GM19193 (cell line): Measurements from ENCODE around the gene GRIA1.

Experiments used
- POLR2A ChIP-seq: IDR thresholded peaks from 4 replicates; pipeline ENCODE4 v1.6.1; 2011; ENCODE audit not compliant: insufficient read depth, insufficient read length; ENCODE audit errors: extremely low read depth

The GRIA1 gene

DNA sequence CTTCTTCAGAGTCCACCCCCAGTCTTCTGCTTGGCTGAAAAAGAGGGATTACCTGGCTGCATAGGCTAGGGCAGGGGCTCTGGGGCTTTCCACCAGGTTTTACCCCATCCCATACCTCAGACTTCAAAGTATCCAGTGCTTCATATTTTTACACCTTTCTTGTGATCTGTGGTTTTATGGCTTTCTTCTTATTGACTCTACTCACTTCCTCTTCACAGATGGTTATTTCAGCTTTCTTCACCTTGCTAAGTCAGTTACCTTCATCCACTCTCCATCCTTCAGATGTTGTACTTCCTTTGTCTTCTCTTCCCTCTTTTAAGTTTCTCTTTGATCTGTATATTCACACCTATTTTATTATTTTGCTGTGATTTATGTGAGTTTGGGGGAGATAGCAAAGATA, 104.3 kb downstream of the GRIA1 start:
- no peak for TF ChIP-seq POLR2A

DNA sequence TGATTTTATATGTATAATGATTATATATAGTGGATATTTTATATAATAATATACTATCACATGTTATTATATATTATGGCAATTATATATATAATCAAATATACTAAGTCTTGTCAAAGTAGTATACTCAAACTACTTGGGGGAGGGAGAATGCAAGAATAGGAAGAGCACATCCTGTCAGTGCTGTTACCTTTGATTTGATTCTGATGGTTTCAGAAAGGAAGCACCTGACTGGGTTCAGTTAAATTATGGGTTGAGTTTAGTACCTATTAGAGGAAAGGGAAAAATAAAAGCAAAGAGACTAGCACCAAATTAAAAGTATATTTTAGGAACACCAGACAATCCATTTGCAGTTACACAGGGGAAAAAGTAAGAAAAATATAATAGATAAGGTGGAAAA, 107.6 kb downstream of the GRIA1 start:
- no peak for TF ChIP-seq POLR2A

DNA sequence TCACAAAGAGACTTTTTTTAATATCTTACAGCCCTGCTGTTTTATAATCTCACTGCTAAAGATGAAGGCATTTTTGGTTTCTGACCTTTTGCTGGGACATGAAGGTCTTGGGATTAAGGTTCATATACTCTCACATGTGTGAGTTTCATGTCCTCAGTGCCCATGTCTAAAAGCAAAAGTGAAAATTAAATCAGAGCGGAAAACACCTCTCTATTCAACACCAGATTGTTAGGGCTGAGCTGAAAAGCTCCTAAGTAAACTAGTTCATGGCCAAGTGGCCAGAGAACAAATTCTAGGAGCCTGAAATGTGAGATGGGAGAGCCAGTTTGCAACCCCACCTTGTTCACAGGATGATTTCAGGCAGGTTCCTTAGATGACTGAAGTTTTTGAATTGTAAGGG, 110.9 kb downstream of the GRIA1 start:
- TF ChIP-seq POLR2A, result no peak

DNA sequence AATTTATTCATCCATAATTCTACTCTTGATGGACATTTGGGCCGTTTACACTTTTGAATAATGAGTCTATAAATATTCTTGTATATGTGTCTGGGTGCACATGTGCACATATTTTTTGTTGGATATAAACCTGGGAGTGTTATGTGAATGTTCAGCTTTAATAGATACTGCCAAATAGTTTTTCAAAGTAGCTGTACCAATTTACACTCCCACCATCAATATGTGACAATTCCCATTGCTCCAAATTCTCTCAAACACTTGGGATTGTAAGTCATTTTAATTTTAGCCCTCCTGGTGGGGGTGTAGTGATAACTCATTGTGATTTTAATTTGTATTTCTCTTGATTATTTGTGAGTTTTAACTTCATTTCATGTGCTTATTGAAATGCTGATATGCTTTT, 114.9 kb downstream of the GRIA1 start:
- no peak for TF ChIP-seq POLR2A

DNA sequence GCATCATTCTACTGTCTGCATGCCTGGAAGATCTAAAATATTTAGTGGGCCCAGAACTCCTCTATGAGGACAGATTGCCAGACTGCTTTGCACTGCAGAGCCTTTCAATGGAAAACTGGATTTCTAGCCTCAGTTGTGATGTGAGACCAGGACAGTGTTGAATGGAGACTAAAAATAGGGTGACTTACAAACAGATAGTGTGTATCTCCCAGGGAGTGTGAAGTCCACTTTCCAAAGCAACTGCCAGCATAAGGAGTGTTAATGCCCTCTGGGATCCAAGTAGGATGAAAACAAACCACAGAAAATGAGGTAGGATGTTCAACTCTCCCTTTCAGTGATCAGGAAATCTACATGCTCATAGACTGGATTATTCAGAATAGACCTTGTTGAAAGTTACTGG, 119.5 kb downstream of the GRIA1 start:
- TF ChIP-seq POLR2A, result no peak

DNA sequence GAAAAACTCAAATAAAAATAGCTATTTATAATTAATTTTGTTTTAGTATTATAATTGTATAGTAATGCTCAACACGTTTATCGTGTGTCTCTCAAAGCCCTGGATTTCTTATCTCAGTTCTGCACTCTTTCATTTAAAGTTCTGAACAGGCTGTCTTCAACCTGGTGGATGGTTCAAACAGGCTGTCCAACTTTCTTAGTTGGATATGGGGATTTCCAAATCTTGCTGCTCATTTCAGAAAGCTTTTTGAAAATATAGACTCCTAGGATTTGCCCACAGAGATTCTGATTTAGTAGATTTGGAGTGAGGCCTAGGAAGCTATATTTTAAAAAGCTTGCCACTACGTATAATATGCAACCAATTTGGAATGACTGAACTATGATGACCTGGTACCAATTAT, 120.3 kb downstream of the GRIA1 start:
- no peak for TF ChIP-seq POLR2A

DNA sequence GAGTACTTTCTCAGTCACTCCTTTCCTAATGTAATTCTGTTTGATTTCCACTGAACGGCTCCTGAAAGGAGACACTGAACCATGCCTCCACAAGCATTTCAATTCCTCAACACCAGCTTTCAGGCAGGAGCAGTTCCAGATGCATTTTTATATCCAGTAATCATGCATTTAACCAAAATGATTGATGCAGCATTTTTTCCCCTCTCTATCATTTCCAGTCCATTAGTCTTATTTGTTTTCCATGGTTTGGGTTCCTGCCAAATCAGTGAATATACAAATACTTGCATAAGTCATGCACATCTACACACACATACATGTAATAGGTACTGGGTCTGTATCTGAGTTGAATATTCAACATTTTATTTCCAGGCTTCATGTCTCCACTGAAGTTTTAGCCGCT, 122.7 kb downstream of the GRIA1 start:
- TF ChIP-seq POLR2A, result no peak

DNA sequence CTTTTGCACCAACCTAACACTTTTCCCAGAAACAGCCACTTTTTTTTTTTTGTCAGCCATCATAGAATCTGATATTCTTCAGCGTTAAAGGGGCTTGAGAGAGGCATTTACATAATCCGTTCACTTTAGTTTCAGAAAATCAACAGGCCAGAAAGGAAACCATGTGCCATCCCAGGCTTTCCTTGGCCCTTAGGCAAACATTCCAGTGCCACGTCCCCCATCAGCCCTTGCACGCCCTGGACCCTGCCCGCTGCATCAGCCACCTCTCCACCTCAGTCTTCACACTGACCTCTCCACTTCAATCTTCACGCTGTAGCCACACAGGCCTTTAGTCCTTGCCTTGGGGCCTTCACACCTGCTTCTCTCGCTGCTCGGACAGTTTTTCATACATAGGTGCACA, 123.2 kb downstream of the GRIA1 start:
- no peak for TF ChIP-seq POLR2A

DNA sequence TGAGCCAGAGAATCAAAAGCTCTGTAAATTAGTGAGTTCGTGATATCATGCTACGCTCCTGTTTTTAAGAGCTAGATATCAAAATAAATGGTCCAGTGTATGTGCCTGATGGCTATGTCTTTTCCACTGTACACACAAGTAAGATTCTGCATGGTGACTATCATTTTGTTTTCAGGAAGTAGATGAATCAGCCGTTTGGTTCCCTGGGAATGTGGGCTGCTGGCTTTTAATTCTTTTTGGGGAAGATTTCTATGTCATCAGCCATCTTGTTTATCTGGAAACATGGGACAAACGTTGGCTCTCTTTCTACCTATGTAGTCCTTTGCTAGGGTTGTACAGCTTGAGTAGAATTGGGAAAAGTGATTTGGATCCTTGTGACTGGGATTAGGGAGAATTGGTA, 126.7 kb downstream of the GRIA1 start:
- TF ChIP-seq POLR2A, result no peak

DNA sequence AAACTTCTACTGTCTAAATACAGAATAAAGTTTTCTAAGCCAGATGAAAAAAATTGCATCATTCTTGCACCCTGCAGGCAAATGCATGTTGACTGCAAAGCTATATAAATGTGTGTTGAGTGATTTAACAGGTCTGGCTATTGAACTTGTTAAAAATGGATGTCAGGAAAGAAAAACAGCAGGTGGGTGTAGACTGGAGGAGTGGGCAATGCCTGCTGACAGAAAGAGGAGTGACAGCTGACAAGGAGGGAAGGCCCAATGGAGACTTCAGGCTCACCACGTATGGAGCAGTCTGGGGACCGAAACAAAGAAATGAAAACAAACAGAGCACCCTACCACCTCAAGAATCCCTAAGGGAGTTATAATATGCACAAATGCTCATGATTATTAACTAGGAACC, 127.8 kb downstream of the GRIA1 start:
- no peak for TF ChIP-seq POLR2A

DNA sequence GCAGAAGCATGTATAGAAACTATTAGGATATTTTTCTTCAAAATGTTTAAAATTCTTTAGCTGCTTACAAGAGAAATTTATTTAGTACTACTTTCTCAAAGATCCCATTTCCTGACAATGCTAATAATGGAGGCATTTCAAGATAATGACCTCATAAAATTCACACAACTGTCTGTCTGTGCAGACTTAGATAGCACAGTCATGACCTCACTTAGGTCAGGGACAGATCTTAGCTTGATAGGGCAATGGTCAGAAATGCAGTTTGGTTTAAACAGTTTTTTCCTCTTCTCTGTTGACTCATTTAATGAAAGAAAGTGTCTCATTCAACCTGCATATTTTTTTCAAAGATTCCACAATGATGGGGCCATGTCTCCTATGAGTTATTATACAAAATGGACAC, 128.4 kb downstream of the GRIA1 start:
- TF ChIP-seq POLR2A, result no peak

DNA sequence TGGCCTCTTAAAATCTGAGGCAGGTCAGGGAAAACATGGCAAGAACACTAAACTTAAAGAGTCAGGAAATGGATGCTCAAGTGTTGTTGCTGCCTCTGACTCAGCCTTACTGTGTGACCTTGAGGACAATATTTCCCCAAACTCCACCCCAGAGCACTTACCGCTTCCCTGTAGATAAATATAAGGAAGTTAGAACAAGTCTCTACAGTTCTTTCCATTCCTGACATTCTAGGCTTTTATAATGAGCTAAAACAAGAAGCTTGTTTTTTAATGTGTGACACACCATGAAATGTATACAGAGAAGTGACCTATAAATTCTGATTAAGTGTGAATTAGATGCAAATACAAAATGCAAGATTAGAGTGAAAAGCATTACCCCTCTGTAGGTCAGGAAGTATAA, 129.3 kb downstream of the GRIA1 start:
- no peak for TF ChIP-seq POLR2A

DNA sequence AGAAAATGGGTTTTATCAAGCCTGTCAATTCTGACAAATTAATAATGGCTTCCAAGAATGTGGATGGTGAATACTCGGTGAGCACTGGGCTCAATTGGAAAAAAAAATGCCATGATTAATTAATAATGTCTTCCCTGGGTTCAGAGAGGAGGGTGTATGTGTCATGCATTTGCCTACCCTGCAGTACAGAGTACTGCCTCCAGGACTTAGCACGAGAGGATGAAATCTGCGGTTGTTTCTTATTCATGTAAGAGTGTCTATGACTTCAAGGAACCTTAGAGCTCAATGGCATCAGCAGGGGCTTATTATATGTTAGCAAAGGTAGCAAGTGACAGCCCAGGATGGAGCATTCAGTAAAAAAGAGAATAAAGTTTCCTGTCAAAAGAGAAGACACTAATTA, 132.7 kb downstream of the GRIA1 start:
- no peak for TF ChIP-seq POLR2A

DNA sequence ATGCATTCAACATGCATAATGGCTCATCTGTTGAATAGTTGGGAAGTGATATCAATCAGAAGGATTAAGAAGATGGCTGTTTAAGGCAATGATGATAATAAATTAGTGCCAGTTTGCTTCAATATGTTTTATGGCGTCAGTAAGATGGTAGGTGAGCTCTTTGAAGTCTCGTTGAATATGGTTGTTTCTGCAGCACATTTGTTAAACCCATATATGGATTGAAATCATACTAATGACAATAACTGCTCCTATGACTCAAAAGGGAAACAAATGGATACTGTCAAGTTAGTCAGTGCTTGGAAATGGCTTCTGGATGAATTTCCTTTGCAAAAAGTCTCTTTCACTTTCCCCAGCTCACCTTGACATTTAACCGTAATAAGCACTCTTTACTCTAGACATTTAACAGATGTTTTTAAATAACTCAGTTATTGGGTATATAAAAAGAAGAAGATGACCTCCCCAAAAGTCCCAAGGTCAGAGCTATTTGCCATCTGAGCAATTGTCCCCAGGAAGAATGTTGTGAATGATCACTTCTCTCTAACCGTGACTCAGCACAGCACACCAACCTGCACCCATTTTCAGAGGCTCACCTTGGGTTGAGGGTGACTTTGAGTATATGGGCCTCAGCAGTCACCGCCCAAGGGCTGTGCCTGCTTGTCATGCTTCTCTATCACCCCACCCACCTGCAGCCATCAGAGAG, 133.4 kb downstream of the GRIA1 start:
- TF ChIP-seq POLR2A, result no peak

DNA sequence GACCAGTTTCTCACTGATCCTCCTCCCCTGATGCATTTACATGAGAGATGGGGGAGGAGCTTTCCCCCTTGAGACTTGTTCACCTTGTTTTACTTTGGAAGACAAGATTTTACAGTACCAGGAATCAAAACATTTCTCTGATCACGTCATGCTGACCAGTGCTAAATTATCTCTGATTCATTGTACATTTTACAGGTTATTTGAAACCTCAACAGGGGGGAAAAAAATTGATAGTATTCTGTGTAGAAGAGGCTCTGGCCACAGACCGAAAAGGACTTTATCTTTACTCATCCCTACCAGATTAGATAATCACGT, 133.9 kb downstream of the GRIA1 start:
- no peak for TF ChIP-seq POLR2A

DNA sequence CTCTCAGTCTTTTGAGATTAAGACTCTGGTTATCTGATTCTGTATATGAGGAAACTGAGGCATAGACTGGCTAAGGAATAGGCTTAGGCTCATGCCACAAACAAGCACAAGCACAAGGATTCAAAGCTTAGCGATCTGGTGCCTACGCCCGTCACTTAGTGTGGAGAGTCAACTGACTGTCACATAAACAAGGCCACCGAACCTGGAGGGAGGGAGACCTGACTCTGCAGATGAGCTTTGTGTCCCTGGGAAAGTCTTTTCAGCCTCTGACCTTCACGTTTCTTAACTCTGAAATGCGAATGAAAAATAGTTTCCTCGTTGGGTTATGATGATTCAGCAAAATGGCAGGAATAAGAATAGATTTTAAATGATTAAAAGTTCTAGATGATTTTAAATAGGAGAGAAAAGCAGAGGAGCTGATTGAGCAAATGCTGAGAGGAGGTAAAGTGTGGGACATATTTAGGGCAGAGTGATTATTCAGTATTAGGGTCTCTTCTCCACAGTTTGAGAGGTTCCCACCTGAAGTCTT, 135.4 kb downstream of the GRIA1 start:
- no peak for TF ChIP-seq POLR2A

DNA sequence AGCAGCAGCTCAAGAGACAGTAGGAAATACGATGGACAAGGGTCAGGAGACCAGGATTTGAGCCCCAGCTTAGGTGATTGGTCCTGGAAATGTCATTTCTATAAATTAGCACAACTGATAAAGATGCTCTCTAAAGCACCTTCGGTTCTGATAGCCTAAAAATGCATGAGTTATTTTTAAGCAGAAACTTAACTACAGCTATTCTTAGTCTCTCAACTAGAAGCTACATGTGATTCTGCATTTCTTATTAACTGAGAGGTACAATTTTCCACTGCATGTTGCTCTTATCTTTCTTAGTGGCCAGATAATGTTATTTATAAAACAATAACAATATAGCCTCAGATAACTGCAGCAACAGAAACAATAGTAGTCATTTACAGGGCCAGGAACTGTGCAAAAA, 136.4 kb downstream of the GRIA1 start:
- no peak for TF ChIP-seq POLR2A
